Stomach smooth muscle (tissue), 2 donors: ENCODE results near the gene SBK2.
"Not testable (repeated sequence)": the region's sequence is repeated elsewhere in the genome, so short reads cannot be mapped to it uniquely, and the experiment has no call there.

Experiments
- H3K27ac ChIP-seq: one replicate; pipeline ENCODE4 v1.7.0; 2013; ENCODE audit warnings: mild to moderate bottlenecking, low read length, inconsistent platforms
- H3K27me3 ChIP-seq, 2 donors: one replicate each; pipeline ENCODE4 v1.7.0; 2013; ENCODE audit warnings: low read length in 2 of 2; ENCODE audit not compliant: insufficient read depth in 2 of 2, control insufficient read depth in 1 of 2
- H3K36me3 ChIP-seq, 2 donors: one replicate each; pipeline ENCODE4 v1.7.0; 2013; ENCODE audit warnings: low read length in 2 of 2; ENCODE audit not compliant: control insufficient read depth in 2 of 2, insufficient read depth in 2 of 2
- H3K4me1 ChIP-seq: one replicate; pipeline ENCODE4 v1.7.0; 2013; ENCODE audit warnings: low read length; ENCODE audit not compliant: control insufficient read depth, insufficient read depth
- H3K4me3 ChIP-seq, 2 donors: one replicate each; pipeline ENCODE4 v1.7.0; 2013; ENCODE audit warnings: low read length in 2 of 2
- H3K9ac ChIP-seq, 2 donors: one replicate each; pipeline ENCODE4 v1.7.0; 2013; ENCODE audit warnings: low read length in 2 of 2, mild to moderate bottlenecking in 1 of 2
- H3K9me3 ChIP-seq, 2 donors: one replicate each; pipeline ENCODE4 v1.7.0; 2013; ENCODE audit warnings: low read length in 2 of 2; ENCODE audit not compliant: control insufficient read depth in 2 of 2
- donor health status: healthy.
- donor health status: Pancreatic carcinoma.

SBK2 gene, protein sequence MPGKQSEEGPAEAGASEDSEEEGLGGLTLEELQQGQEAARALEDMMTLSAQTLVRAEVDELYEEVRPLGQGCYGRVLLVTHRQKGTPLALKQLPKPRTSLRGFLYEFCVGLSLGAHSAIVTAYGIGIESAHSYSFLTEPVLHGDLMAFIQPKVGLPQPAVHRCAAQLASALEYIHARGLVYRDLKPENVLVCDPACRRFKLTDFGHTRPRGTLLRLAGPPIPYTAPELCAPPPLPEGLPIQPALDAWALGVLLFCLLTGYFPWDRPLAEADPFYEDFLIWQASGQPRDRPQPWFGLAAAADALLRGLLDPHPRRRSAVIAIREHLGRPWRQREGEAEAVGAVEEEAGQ

GRCh38 chr19:55536951-55537740, at the start of gene SBK2:
Gene SBK2, minus strand, starts transcription at chr19:55537133. Its CDS starts 839 bp downstream, at chr19:55536294.
- H3K4me1 ChIP-seq = no peaks in the 10 kb centered on the region
- peaks cover 4 to 7% of the 10 kb centered on the region in 2 donors for H3K27me3 ChIP-seq
- H3K4me3 ChIP-seq = no peak within 1 kb of the TSS
- no peak within 1 kb of the TSS for H3K9ac ChIP-seq
- H3K36me3 ChIP-seq = no peaks in the 10 kb centered on the region
- no peaks in the 10 kb centered on the region for H3K9me3 ChIP-seq
- no peak within 1 kb of the TSS for H3K27ac ChIP-seq

- Histone ChIP-seq H3K27ac (no peak overlapping the region), H3K36me3 (no peaks in the 10 kb centered on the region), H3K4me3 (peak overlapping the region; percentile 55 to 67), H3K4me1 (peaks cover 31% of the 10 kb centered on the region), H3K27me3 (peaks cover 0 to 9% of the 10 kb centered on the region in 2 donors), H3K9me3 (no peaks in the 10 kb centered on the region), H3K9ac (peak overlapping the region; percentile 13 to 36)
Measured at GRCh38 chr19:55585658-55586339, 48.9 kb upstream of the SBK2 start.

- Histone ChIP-seq H3K4me1 (peaks cover 34% of the 10 kb centered on the region), H3K27me3 (peaks cover 0 to 4% of the 10 kb centered on the region in 2 donors), H3K27ac (no peak overlapping the region), H3K4me3 (no peak overlapping the region), H3K9ac (no peak overlapping the region), H3K9me3 (no peaks in the 10 kb centered on the region), H3K36me3 (no peaks in the 10 kb centered on the region)
Measured at GRCh38 chr19:55584871-55585270, 47.9 kb upstream of the SBK2 start.

- H3K4me1 ChIP-seq = peaks cover 38% of the 10 kb centered on the region
- H3K9ac ChIP-seq, H3K9me3 ChIP-seq, H3K4me3 ChIP-seq, H3K27ac ChIP-seq, H3K36me3 ChIP-seq, H3K27me3 ChIP-seq: not testable (repeated sequence)
Measured at GRCh38 chr19:55583897-55584296, 47.0 kb upstream of the SBK2 start.

- not testable (repeated sequence) for H3K27me3 ChIP-seq, H3K9ac ChIP-seq, H3K9me3 ChIP-seq, H3K4me3 ChIP-seq, H3K27ac ChIP-seq, H3K36me3 ChIP-seq
- peaks cover 35% of the 10 kb centered on the region for H3K4me1 ChIP-seq
Measured at GRCh38 chr19:55582284-55582683, 45.4 kb upstream of the SBK2 start.

DNA sequence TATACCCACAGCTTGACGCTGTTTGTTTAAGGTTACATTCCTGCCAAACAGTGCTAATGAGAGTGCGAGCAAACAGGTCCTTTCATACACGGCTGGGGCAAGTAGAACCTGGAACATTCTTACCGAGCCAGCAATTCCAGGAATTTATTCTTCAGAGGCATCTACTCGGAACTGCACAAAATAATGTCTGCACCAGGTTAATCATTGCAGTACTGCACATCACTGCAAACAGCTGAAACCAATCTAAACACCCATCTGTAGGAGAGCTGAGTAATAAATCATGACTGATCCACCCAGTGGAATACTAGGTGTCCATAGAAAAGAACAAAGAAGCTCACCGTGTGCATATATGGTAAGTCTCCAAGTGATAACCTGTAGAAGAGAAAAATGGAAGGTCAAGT, 44.9 kb upstream of the SBK2 start:
- Histone ChIP-seq H3K36me3 (peaks cover 4% of the 10 kb centered on the region in 2 donors), H3K27ac (peak overlapping the region; percentile 75), H3K4me1 (peaks cover 30% of the 10 kb centered on the region), H3K9me3 (no peaks in the 10 kb centered on the region), H3K9ac (no peak overlapping the region), H3K27me3 (peaks cover 0 to 4% of the 10 kb centered on the region in 2 donors), H3K4me3 (peak overlapping the region in 1 of 2 donors; percentile 82)

- H3K36me3 ChIP-seq = peaks cover 4% of the 10 kb centered on the region in 2 donors
- peaks cover 25% of the 10 kb centered on the region for H3K4me1 ChIP-seq
- no peaks in the 10 kb centered on the region for H3K9me3 ChIP-seq
- H3K4me3 ChIP-seq = peak overlapping the region; percentile 72 to 82
- peak overlapping the region; percentile 75 for H3K27ac ChIP-seq
- peaks cover 0 to 2% of the 10 kb centered on the region in 2 donors for H3K27me3 ChIP-seq
- peak overlapping the region; percentile 65 to 80 for H3K9ac ChIP-seq
Measured at GRCh38 chr19:55581145-55581822, 44.4 kb upstream of the SBK2 start.

DNA sequence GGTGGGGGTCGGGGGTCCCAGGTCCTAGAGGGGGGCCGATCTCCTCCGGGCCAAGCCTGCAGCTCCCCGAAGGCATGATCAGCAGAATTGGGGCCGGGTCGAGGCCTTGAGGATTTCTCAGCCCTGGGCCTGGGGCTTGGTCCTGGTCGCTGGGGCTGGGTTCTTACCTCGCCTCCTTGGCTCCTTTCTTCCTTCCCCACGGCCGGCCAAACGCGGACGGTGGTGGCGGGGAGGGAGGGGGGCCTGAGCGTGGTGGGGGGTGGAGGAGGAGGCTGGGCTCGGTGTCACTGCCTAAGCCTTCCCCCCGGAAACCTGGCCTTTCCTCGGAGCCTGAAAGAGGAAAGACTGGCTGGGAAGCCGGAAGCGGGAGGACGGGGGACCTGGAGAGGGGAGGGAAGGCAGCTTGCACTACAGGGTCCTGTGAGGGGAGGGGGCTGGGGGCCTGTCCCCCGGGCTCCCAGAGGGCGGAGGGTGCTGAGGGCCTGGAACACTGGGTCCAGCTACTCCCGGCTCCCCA, 43.8 kb upstream of the SBK2 start, which contains the start of gene ZNF579:
TSS of gene ZNF579 (minus strand) at position 221 of the 517 bp plus-strand sequence. CDS start 1,209 bp downstream, outside the sequence.
- H3K27ac ChIP-seq = peak within 1 kb of the TSS; percentile 75
- H3K4me3 ChIP-seq = peak within 1 kb of the TSS; percentile 72 to 82
- peaks cover 20% of the 10 kb centered on the region for H3K4me1 ChIP-seq
- peak within 1 kb of the TSS; percentile 65 to 80 for H3K9ac ChIP-seq
- H3K27me3 ChIP-seq = peaks cover 0 to 2% of the 10 kb centered on the region in 2 donors
- no peaks in the 10 kb centered on the region for H3K9me3 ChIP-seq
- H3K36me3 ChIP-seq = peaks cover 4% of the 10 kb centered on the region in 2 donors

- Histone ChIP-seq H3K27ac (peak overlapping the region; percentile 75), H3K4me3 (peak overlapping the region; percentile 72 to 82), H3K4me1 (peaks cover 20% of the 10 kb centered on the region), H3K9ac (peak overlapping the region; percentile 65 to 79), H3K27me3 (peaks cover 0 to 2% of the 10 kb centered on the region in 2 donors), H3K9me3 (no peaks in the 10 kb centered on the region), H3K36me3 (peaks cover 4% of the 10 kb centered on the region in 2 donors)
Measured at GRCh38 chr19:55579766-55580621, 43.1 kb upstream of the SBK2 start.
